Glomerular visceral epithelial cell (primary cell): Measurements from ENCODE around the gene IL11RA.
"Not testable (repeated sequence)": the region's sequence is repeated elsewhere in the genome, so short reads cannot be mapped to it uniquely, and the experiment has no call there.

Experiments
- DNase-seq: peaks from one replicate; pipeline ENCODE4 v3.0.0-alpha.2; 2016; ENCODE audit errors: extremely low spot score

Gene IL11RA

DNA sequence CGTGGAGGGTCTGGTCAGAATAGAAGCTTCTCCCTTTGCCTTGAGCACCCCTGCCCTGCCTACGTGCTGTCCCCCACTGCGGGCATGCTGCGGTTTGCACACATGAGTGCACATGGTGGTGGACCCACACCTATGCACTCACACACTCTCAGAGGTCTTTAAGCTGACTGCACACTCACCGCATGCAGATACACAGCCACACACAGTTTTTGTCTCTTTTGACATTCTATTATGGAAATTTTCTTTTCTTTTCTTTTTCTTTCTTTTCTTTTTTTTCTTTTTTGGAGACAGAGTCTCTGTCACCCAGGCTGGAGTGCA is 22.5 kb upstream of the IL11RA start:
- DNase-seq = no peak

DNA sequence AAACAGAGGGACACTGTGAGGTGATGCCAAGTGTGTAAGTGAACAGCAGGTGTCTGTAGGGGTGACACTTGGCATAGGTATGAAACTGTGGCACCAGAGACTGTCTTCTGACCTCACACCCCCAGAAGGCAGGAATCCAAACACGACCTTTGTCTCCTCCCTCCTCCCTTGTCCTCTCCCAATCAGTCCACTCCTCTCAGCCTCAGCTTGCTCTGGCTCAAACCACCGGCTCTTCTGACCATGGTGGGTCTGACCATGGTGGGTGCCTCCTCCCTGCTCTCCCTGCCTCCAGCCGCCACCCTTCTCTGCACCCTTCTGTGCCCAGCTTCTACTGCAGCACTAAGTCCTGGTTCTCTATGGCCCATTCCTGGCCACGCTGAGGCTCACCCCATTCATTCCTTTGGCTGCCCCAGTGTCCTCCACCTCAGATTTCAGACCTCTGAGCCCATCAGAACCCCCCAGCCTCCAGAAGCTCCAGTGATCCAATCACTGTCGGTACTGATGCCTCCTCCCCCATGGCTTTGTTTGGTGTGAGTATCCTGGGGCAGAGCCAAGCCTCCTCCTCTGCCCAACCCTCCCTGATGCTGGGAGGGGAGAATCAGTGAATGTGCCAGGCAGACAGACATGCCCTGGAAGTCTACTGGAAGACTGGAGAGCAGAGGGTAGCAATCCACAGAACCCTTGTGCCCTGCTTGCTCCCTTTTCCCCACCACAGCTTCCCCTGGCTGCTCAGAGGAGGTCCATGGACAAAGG is 21.4 kb upstream of the IL11RA start:
- no peak for DNase-seq

DNA sequence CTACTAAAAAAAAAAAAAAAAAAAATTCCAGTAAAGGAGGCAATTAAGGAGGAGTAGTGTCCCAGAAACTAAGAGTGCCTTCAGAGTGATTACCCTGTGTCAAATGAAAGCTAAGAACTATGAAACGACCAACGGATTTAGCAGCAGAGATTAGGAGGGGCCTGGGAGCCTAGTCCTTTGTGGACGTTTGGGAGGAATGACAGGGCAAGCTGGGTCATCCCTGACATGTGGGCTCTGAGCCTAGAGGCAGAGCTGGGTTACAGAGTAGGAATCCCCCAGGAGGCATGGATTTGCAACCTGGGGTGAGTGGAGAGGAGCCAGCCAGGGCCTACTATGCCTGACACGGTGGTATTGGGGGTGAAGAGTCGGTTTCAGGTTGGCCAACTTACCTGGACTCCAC is 18.8 kb upstream of the IL11RA start:
- DNase-seq = no peak

DNA sequence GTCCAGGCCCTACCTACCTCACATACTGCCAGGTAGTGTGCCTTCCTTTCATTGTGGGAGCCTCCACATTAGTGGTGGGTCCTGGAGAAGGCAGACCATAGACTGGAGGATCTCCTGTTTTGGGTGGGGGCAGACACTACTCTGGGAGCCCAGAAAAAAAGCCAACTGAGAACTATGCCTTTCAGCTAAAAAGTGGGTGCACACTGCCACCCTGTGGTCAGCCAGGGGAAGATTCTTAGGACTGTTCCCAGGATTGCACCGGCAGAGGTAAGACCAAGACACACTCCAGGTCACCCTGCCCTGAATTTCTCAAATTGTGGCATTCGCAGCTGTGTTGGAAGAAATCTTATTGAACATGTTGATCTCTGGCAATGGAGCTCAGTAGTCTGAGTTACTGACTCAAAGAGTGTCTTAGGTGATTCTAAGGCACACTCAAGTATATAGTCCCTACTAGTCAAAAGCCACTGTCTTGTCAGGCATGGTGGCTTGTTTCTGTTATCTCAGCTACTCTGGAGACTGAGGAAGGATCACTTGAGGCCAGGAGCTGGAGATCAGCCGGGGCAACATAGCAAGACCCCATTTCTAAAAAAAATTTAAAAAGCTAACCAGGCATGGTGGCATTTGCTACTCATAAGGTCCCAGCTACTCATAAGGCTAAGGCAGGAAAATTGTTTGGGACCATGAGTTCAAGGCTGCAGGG is 18.0 kb upstream of the IL11RA start:
- DNase-seq = peak; percentile 69

DNA sequence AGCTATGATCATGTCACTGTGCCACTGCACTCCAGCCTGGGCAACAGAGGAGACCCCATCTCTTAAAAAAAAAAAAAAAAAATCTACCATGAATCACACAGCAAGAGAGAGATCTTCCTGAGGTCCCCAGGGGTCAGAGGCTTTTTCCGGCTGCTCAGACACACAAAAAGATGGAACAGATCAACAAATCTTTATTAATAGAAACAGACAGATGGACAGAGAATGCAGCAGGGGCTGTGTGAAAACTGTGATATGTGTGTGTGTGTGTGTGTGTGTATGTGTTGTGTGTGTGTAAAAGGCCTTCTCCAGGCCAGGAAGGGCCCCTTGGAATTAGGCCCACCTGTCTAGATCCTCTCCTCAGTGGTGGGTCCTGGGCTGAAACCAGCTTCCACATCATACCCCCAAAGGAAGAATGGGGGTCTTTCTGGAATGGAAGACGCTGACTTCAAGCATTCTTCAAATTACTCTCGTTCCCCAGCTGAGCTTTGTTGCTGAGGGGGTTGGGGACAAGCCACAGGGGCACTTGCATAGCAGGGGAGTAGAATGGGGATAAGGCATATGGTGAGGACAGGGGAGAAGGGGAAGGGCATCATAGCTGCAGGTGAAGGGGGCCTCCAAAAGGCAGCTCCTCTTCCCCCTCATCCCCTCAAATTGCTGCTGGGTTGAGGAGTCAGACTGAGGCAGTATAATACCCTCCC is 17.3 kb upstream of the IL11RA start:
- DNase-seq = no peak

DNA sequence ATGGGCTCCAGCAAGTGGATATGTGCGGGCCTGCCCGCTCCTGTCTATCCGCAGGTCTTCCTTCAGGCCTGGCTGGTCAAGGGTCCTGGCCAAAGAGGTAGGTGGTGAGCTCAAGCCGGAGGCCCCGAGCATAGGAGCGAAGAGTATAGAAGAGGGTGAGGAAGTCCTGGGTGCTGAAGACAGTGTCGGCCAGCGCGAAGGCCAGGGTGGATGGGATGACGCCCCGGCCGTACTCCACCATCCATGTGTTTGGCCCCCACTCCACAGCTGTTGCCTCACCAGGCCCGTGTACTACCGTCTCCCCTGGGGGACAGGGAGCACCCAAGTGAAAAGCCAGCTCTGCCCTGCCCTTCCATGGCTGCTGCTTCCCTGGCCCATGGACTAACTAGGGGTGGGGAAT is 16.4 kb upstream of the IL11RA start:
- no peak for DNase-seq

DNA sequence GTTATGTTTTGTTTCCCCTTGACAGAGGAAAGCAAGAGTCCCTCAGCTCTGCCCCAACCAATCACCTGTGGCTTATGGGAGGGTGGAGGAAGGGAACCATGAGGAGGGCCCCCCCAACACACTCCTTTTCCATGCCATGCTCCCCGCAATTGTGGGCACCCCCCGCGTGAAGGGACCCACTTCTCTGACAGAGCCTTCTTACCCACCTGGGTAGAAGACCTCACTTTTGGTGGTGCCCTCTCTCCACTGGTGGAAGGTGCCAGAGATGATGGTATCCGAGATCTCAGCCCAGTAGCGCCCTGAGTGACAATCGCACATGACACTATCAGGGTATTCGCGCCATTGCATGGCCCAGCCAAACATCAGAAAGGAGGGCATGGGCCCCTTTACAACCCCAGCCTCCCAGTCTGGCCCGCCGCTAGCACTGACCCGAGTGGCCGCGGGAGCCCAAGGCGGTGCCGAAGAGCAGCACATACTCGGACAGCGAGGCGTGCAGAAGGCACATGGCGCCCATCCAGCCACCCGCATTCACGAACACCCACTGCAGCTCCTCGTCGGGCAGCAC is 15.1 kb upstream of the IL11RA start:
- peak; percentile 40 for DNase-seq

DNA sequence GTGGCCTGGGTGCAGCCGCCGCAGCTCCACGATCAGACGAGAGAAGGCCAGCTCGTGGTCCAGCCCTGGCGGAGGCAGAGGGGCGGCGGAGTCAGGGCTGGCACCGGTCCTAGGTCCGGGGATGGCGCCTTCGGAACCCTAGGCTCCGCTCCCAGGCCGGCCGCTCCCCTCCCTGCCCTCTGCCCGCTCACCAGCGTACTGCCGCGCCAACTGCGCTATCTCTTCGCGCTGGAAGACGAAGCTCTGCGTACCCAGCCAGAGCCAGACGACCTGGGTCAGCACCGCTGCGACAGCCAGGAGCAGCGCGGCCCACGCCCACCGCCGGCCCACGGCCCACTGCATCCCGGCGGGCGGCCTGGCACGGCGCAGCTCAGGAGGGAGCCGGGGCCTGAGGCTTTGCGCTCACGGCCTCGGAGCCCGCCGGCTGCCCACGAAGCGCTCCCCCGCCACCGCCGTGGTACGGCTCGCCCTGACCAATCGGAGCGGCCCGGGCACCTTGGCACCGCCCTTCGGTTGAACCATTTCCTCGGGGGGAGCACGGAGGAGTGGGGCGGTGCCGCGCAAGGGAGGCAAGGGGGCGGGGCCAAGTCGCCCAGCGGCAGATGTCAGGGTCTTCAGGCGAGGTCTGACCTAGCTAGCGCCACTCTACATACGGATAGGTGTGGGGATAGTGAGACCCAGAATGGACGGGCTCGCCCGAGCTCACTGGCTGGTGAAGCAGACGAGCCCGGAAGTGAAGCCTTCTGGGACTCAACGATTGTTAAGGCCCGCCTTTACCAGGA is 14.4 kb upstream of the IL11RA start, which contains the start of gene SIGMAR1:
TSS of gene SIGMAR1 (minus strand) at position 432 of the 782 bp plus-strand sequence. CDS start at position 342, 90 bp downstream.
- peak; percentile 92 for DNase-seq

DNA sequence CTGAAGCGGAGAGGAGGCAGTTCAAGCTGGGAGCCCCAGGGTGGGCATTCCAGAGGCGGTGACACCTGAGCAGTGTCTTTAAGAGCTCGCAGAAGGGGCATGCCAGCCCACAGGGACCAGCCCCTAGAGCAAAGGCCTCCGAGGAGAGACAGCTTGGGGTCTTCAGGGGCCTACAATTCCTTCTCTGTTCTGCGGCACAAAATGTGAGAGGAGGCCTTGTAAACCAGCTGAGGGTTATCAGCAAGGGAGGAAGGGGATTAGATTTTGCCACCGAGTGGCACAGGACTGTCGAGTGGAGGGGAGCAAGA is 13.9 kb upstream of the IL11RA start:
- no peak for DNase-seq

DNA sequence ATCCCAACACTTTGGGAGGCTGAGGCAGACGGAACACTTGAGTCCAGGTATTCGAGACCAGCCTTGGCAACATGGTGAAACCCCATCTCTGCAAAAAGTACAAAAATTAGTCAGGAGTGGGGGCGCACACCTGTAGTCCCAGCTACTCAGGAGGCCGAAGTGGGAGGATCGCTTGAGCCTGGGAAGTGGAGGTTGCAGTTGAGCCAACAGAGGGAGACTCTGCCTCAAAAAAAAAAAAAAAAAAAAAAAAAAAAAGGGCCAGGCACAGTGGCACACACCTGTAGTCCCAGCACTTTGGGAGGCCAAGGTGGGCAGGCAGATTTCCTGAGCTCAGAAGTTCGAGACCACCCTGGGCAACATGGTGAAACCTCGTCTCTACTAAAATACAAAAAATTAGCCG is 12.7 kb upstream of the IL11RA start:
- DNase-seq = not testable (repeated sequence)

DNA sequence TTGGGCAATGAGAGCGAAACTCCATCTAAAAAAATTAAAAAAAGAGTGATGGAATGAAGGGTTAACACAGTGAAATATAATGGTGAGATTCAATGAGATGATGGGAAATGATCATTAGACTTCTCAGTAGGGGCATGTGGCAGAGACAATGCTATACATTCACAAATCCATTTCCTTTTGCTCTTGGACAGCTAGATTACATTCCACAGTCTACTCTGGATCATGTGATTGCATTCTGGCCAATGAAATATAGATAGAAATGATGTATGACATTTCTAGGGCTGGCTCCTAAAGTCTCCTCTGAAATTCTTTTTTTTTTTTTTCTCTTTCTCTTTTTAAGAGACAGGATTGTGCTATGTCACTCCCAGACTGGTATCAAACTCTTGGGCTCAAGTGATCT is 9.3 kb upstream of the IL11RA start:
- DNase-seq = no peak

DNA sequence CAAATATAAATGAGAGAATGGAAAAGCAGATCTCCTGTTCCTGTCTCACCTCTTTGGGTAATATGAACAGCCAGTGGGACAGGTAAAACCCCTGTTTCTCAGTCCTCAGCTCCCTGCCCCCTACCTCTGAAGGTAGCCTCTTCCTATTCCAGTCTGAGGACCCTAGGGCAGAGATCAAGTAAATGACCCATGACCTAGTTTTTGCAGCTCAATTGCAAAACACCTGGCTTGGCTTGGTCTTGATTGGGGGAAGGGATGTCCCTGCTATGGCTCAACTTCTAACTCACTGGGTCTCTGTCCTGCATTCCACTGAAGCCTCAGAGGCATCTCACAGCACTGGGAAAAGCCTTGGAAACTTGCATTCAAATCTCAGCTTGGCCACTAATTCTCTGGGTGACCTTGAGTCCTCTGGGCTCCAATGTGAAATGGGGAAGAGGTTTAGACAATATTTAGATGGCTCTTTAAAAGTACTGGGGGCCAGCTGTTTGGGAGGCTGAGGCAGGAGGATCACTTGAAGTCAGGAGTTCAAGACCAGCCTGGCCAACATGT is 7.1 kb upstream of the IL11RA start:
- no peak for DNase-seq

DNA sequence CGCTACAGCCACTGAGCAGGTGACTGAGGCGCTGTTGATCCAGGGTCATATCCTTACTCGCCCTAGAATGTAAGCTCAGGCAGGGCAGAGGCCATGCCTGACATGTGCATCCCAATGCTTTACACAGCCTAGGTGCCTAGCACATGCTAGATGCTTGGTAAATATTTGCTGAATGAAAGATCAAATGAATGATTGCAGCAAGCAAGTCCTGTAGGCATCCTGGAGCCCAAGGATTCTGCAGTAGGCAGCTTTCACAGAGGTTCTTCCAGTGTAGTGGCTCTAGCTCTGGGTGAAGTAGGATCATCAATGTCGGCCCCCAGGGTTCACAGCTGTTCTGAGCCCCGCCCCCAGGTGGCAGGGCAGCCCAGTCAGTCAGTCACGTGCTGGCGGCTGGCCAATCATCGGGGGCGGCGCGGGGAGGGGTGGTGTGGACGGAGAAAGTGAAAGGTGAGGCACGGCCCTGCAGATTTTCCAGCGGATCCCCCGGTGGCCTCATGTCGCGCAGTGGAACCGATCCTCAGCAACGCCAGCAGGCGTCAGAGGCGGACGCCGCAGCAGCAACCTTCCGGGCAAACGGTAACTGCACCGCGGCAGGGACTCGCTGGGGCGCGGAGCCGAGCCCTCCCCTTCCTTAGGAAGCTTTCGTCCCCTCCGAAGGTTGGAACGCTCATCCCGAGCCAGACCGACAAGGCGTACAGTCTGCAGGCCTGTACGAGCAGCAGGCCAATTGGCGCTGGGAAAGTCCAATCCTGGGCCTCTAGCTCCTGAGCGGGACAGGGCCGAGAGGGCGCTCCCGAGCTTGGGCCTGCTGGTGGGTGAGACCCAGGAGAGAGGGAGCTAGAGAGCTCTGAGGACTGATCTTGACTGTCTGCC is 5.5 kb upstream of the IL11RA start, which contains the start of gene GALT:
TSS of gene GALT (plus strand) at position 465 of the 873 bp plus-strand sequence. CDS start at position 495, 30 bp downstream.
- peak; percentile 94 for DNase-seq

DNA sequence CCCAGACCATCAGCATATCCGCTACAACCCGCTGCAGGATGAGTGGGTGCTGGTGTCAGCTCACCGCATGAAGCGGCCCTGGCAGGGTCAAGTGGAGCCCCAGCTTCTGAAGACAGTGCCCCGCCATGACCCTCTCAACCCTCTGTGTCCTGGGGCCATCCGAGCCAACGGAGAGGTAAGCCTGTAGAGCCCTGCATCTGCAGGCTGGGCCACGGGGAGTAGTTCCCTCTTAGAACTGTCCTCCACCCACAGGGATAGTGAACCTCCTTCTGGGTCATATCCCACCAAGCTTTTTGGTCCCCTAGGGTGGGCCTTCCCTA is 4.9 kb upstream of the IL11RA start:
- no peak for DNase-seq

DNA sequence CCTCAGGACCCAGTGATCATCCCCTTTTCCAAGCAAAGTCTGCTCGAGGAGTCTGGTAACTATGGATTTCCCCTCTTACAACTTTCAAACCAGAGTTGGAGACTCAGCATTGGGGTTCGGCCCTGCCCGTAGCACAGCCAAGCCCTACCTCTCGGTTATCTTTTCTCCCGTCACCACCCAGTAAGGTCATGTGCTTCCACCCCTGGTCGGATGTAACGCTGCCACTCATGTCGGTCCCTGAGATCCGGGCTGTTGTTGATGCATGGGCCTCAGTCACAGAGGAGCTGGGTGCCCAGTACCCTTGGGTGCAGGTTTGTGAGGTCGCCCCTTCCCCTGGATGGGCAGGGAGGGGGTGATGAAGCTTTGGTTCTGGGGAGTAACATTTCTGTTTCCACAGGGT is 4.3 kb upstream of the IL11RA start:
- DNase-seq = no peak

DNA sequence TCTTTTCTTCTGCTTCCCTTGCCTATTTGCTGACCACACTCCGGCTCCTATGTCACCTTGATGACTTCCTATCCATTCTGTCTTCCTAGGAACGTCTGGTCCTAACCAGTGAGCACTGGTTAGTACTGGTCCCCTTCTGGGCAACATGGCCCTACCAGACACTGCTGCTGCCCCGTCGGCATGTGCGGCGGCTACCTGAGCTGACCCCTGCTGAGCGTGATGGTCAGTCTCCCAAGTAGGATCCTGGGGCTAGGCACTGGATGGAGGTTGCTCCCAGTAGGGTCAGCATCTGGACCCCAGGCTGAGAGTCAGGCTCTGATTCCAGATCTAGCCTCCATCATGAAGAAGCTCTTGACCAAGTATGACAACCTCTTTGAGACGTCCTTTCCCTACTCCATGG is 3.3 kb upstream of the IL11RA start:
- no peak for DNase-seq

DNA sequence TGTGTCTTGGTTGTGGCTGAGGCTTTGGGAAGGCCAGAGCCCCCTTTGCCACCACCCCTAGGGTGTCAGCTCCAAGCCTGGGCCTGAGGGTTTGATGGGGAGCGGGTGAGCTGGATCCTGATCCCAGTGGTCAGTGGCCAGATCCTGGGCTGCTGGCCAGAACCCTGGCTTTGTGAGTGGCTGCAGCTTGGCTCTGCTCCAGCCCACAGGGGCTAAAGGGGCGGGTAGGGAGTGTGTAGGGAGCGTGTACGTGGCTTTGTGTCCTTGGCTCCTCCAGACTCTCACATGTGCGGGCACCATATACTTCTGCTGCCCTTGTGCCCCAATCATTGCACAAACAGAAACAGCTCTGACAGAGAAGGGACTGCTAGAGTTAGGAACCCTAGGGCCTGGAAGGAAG is 1.2 kb upstream of the IL11RA start:
- DNase-seq = peak; percentile 75

DNA sequence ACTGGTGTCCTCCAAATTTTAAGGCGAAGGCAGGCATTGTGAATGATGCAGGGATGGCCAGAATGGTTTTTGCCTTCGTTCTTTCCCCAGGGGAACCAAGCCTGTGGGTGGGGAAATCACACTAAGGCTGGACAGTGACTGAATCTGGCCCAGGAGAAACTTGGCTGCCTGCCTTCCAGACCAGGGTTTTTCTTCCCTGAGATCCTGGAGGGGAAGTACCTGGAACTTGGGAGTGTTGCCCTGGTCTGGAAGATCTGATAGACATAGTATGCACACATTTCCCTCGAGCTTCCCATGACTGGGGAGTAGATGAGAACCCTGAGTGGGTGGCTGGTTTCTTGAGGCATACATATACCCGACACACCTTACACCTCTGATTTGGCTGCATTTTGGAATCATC is 664 bp upstream of the IL11RA start:
- peak; percentile 57 for DNase-seq

DNA sequence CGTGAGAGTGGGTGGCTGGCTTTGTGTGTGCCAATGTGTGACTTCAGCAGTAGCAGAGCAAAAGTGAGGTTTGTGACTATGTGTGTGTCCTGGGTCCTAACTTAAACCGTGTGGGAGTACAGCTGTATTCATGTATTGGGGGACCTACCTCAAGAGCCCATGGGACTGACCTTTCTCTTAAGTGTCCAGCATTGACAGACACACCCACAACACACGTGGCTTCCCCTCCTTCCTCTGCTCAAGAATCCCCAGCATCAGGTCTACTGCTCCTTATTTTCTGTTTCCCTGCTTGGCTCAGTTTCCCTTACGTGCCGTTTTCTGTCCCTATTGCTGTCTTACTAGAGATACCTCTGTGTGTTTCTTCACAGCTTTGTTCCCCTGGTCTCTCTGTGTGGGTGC is 616 bp downstream of the IL11RA start:
- no peak for DNase-seq

DNA sequence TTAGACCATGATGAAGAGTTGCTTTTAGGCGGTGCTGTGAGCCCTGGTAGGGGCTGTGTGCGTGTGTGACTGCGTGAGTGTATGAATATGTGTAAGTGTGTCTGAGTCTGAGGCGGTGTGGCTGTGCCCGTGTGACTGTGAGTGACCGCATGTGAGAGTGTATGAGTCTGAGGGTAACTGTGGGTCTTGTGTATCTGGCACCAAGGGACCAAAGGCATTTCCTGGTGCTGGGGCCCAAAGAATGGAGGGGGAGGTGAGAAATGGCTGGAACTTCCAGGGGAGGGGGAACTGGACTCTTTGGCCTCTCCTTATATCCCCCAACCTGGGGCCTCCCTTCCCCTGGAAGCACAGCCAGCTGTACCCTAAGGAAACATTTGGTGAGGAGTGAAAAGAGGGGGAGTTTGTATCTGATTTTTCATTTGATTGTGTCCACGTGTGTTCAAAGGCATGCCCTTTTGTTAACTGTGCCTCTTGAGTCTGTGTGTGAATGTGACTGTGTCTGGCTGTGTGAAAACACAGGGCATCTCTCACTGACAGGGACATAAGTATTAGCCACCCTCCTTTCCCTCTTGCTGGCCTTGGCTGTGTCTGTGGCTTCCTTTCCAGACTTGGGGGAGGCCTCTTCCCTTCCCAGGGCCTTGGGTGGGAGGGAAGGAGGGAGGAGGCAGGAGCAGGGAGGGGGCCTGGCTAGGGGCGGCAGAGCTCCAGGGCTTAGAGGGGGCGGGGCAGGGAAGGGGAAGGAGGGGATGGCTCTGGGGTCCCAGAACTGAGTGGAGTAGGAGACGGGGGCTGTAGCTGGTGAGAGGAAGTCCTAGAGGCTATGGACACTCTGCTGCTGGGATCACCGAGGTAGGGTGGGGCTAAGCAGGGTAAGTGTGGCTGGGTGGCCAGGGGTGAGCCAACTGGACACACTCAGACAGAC is 1.4 kb downstream of the IL11RA start:
- no peak for DNase-seq
